H1 (cell line): ENCODE measurements around the gene PRKAR1B. TPM values are rescaled to one million over a fixed set of nuclear protein-coding genes. Genes with fewer than 3 reads are reported as not detected.

ENCODE experiments used
- CTCF ChIP-seq, 3 experiments: IDR thresholded peaks; 1 replicate in 2 of 3; 2 replicates in 1 of 3; pipeline versions ENCODE4 v1.5.1 to v1.6.1; 2011; ENCODE audit warnings: low read length in 3 of 3, mild to moderate bottlenecking in 3 of 3, inconsistent platforms in 2 of 3, low read depth in 1 of 3, moderate library complexity in 1 of 3; ENCODE audit not compliant: insufficient read depth in 1 of 3; ENCODE audit errors: control extremely low read depth in 1 of 3
- KDM5A ChIP-seq: fragments of 200-600 bp; IDR thresholded peaks from 2 replicates; pipeline ENCODE4 v1.7.1; 2012; ENCODE audit warnings: mild to moderate bottlenecking, low read length, inconsistent platforms, mixed read lengths
- polyA plus RNA-seq, 7 experiments: library from polyadenylated mRNA; depleted of rRNA in 3 of 7; stranded (reverse) in 5 of 7; unstranded in 2 of 7; fragments of >200 nt in 5 of 7; fragments of 200-250 nt in 2 of 7; gene quantifications; 1 replicate in 5 of 7; 2 replicates in 1 of 7; 4 replicates in 1 of 7; pipeline versions ENCODE4 v1.2.1 to v1.2.3, GENCODE V29; 2011 to 2013; ENCODE audit warnings: missing spikeins in 2 of 7, mixed read lengths in 2 of 7
- total RNA-seq: library from RNA; stranded (reverse); fragmentation: NEBNext Ultra II Directional; extraction: Animal tissue kit (Norgen Biotek cat#: 25700); gene quantifications from 2 replicates; pipeline ENCODE4 v1.2.1, GENCODE V29; 2021

Gene PRKAR1B
- total and polyA plus RNA-seq, 2 of the 8 experiments (the other 6 are each of a cell fraction or from before 2014, with no cell fraction given) = 12.3 to 55.7 TPM

GRCh38 chr7:611281-611810, 115.7 kb downstream of the PRKAR1B start (continued):
- no peak for TF ChIP-seq CTCF (IDR thresholded peaks at IDR 0.05; ENCODE audit: control extremely low read depth in 1 of 3, insufficient read depth in 1 of 3, low read depth in 1 of 3, low read length in 3 of 3)
- no peak for TF ChIP-seq KDM5A
